GM10266 (cell line): Measurements from ENCODE around the gene GPC1.

Experiments
- DNase-seq: peaks from one replicate; pipeline ENCODE4 v3.0.0; 2012; ENCODE audit errors: extremely low spot score
- TF ChIP-seq, protein P1 (sequence below): IDR thresholded peaks from 2 replicates; pipeline ENCODE4 v1.5.1; 2012; ENCODE audit warnings: mild to moderate bottlenecking, low read depth; ENCODE audit not compliant: control insufficient read depth, insufficient read depth; ENCODE audit errors: missing control alignments

GPC1 gene

DNA sequence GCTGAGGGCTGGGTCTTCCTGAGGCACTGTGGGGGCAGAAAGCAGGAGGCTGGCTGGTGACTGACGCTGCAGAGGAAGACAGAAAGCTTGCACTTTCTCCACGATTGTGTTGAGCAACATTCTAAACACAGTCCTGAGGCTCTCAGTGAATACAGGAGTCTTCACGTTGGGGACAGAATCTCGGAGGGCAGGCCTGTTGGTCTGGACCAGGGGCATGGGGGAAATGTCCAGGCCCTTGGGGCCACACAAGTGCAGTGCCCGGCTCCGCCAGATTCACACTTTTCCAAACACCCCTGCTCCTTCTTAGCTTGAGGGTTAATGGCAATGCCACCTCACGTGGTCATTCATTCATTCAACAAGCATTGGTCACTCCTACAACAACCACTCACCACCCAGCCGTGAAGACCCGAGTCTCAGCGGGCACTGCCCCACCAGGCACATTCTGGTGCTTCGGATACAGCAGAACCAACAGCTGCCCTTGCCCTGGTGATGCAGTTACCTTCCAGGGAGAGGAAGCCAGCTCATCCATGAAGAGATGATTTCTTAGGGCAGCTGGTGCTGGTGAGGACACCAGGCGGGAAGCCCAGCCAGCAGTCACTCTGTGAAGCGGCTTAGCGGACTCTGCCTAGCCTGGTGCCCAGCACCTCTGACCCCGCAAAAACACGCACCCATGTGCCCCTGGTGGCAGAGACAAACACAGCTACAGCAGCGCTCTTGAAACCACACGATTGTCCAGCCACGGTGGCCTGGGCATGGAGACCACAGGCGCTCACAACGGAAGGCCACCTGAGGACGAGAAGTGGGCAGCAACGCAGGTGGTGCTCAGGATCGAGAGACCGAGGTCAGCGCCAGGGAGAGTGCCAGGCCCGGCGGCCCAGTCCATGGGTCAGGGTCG is 10.9 kb upstream of the GPC1 start:
- TF ChIP-seq, protein P1, sequence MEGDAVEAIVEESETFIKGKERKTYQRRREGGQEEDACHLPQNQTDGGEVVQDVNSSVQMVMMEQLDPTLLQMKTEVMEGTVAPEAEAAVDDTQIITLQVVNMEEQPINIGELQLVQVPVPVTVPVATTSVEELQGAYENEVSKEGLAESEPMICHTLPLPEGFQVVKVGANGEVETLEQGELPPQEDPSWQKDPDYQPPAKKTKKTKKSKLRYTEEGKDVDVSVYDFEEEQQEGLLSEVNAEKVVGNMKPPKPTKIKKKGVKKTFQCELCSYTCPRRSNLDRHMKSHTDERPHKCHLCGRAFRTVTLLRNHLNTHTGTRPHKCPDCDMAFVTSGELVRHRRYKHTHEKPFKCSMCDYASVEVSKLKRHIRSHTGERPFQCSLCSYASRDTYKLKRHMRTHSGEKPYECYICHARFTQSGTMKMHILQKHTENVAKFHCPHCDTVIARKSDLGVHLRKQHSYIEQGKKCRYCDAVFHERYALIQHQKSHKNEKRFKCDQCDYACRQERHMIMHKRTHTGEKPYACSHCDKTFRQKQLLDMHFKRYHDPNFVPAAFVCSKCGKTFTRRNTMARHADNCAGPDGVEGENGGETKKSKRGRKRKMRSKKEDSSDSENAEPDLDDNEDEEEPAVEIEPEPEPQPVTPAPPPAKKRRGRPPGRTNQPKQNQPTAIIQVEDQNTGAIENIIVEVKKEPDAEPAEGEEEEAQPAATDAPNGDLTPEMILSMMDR: no peak
- DNase-seq: no peak

- no peak for DNase-seq
- TF ChIP-seq, protein P1: no peak
These were observed 10.2 kb upstream of the GPC1 start for GRCh38 chr2:240425236-240425615.

DNA sequence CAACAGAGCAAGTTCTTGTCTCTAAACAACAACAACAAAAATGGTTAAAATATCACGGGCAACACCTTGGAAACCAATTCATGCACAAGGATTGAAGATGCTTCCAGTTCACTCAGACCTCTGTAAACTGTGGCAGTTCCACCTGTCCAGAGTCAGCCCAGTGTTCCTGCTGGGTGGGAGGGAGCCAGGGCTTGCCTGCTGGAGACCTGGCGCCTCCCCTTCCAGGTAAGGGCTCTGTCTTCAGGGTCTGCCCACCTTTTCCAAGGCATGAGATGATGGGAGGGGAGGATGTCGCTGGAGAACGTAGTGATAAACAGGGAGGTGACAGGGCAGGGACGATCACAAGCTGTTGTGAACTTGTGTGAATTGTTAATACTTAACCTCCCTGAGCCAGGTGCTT is 9.8 kb upstream of the GPC1 start:
- DNase-seq: no peak
- TF ChIP-seq, protein P1: no peak

DNA sequence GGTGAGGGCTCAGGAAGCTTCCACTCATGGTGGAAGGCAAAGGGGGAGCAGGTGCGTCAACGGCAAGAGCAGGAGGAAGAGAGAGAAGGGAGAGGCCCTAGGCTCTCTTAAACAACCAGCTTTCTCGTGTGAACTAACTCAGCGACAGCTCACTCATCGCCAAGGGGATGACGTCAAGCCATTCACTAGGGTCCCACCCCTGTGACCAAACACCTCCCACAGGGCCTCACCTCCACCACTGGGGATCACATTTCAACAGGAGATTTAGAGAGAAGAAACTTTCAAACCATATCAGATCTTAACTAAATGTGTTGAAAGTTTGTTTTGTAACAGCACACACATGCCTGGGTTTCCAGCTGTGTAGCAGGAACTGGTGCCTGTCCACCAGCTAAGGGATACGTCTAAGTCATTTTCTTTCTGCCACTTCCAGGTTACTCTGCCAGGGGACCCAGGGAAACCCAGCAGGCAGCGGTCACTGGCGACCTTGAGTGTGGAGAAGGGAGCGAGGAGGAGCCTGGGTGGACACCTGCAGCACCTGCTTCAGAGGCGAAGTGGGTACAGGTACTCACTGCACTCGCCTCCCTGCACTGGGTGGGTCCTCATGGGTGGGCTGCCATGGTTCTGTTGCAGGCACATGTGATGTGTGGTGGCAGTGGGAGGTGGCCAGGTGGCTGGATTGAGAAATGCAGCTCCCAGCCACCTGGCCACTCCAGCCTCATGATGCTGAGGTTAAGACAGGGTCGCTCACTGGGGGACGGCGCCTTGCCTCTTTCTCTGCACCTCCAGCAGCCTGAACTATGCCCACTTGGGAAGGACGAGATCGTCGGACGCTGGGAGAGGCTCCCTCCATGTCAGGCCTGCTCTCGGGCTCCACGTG is 8.4 kb upstream of the GPC1 start:
- no peak for DNase-seq
- TF ChIP-seq, protein P1: no peak

DNA sequence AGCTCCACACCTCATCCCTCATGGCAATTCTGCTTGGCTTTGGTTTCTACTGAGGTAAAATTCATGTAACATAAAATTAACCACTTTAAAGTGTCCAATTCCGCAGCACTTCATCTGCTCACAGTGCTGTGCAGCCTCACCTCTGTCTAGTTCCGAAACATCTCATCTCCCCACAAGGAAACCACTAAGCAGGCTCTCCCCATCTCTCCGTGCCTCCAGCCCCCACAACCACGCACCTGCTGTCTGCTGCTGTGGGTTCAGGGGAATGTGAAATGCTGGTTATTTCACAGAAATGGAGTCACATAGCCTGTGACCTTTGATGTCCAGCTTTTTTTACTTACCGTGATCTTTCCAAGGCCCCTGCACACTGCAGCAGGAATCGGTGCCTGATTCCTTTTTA is 7.7 kb upstream of the GPC1 start:
- DNase-seq: no peak
- TF ChIP-seq, protein P1: no peak

- TF ChIP-seq, protein P1: no peak
- no peak for DNase-seq
These were observed 7.2 kb upstream of the GPC1 start for GRCh38 chr2:240428245-240428644.

- DNase-seq: no peak
- TF ChIP-seq, protein P1: no peak
These were observed 6.1 kb upstream of the GPC1 start for GRCh38 chr2:240429341-240429871.
